SK-N-DZ (cell line): ENCODE measurements around the gene COX4I2. TPM values are rescaled to one million over a fixed set of nuclear protein-coding genes. Genes with fewer than 3 reads are reported as not detected.
"Not testable (repeated sequence)": the region's sequence is repeated elsewhere in the genome, so short reads cannot be mapped to it uniquely, and the experiment has no call there.

Experiments used
- DNase-seq: peaks from one replicate; pipeline ENCODE4 v3.0.0-alpha.2; 2015; ENCODE audit warnings: low spot score
- polyA plus RNA-seq, 2 experiments: library from polyadenylated mRNA; depleted of rRNA; stranded (reverse); fragments of >200 nt; gene quantifications; 2 replicates each; pipeline ENCODE4 v1.2.3, GENCODE V29; 2014

The COX4I2 gene
- polyA plus RNA-seq (2014; cell fraction: cytosol; rRNA removed): 6.6 and 10.3 TPM in 2 replicates
- polyA plus RNA-seq (2014; cell fraction: nucleus; rRNA removed): 1.2 and 1.3 TPM in 2 replicates

DNA sequence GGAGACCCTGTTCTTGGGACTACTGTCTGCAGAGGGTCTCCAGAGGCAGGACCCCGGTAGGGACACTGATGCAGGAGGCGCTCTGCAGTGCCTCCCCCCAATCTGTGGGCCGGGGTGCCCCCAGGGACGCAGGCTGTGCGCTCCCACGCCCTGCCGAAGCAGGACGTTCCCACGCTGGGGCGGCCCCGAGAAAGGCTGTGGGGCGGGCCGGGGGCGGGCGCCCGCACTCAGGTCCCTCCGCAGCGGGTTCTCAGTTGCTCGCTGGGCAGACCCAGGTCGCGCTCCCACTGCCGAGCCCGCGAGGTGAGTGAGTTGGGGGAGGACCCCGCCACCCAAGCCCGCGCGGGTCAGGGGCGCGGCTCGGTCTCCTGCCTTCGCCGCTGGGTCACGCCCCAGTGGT, at the start of gene COX4I2:
COX4I2 (plus strand) TSS at position 253 of the 400 bp plus-strand sequence. CDS start 1,106 bp downstream, outside the sequence.
- DNase-seq: no peak

DNA sequence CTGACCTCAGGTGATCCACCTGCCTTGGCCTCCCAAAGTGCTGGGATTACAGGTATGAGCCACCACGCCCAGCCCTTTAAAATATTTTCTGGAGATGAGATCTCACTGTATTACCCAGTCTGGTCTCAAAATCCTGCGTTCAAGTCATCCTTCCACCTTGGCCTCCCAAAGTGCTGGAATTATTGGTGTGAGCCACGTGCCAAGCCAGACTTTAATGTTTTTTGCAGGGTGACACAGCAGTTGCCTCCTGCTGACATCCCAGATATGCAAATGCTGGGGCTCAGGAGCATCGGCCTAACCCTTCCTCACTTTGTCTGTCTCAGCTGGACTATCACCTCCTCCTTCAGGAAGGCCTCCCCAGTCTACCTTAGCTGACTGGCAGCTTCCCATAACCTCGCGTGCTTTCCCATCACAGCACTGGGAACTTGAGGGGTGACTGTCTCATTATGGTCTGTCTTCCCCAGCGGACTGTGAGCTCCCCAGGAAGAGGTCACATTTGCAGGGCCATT, 46.9 kb upstream of the COX4I2 start:
- no peak for DNase-seq

DNA sequence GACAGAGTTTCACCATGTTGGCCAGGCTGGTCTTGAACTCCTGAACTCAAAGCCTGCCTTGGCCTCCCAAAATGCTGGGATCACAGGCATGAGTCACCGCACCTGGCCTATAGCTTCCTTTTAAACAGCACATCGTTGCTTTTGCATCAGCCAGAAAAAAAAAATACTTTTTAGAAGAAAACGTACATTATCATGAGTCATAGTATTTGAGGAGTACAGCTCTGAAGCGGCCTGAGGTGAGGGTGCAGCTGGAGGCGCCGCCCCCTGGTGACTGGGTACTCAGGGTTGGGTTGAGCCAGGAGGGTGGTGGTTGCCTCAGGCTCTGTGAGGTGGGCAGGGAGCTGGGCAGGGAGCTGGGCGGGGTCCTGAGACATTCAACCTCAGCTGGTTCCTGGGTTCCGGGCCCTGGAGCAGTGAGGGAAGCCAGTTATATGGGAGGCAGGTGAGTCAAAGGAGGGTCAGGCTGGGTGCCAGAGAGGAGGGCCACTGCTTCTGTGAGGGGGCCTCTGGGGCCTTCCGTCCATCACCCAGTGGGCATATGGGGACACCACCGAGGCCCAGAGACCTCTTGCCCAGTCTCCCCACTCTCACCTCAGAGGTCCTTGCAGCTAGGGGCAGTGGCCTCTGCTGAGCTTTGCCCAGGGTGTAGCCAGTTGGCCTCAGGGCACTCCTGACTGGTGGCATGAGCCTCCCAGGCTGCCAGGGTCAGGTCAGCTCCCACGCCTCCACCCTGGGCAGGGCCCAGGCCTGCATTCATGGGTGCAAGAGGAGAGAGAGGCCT, 44.3 kb upstream of the COX4I2 start:
- no peak for DNase-seq

DNA sequence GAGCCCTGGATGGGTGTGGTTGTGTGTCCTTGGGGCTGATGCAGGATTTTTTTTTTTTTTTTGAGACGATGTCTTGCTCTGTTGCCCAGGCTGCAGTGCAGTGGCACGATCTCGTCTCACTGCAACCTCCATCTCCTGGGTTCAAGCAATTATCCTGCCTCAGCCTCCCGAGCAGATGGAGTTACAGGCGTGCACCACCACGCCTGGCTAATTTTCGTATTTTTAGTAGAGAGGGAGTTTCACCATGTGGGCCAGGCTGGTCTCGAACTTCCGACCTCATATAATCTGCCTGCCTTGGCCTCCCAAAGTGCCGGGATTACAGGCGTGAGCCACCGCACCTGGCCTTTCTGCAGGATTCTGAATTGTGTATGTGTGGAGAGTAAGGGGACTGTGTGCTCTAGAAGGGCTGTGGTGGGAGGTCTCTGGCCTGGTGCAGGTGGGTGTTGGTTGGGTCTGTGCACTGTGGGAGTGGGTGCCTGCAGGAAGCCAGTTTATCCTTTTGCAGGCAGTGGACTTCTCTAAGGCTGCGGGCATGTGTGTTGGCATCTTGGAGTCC, 43.6 kb upstream of the COX4I2 start:
- no peak for DNase-seq

DNA sequence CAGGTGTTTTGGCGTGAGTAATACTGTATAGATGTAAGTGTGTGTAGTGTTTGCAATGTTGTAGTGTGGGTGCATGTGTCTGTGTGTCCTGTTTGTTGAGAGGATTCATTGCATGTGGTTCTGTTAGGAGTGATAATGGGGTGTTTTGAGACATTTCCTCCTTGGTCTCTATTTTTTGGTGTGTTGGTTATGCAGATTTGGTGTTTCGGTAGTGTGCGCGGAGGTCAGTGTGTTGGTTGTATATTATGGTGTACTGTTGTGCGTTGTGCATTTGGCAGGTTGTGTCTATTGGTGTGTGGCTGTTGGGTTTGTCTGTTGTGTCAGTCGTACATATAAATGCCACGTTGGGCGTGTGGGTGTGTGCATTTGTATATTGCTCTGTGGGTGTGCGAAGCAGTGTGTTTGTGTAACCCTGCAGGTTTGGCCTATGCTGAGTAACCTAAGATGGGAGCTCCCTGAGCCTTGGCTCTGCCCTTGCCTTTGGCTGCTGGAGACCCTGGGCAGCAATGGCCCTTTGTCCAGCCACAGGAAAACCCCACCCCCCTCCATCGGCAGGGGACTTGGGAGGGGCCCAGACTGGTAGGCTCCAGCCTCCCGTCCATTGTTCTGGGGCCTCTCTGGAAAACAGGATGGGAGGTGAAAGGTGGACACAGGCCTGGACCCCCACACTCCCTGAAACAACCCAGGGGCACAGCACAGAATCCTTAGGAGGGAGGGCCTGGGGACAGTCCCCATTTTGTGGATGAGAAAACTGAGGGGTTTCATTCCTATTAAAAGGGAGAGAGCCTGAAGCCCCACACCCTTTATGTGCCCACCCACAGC, 42.9 kb upstream of the COX4I2 start:
- DNase-seq: no peak

DNA sequence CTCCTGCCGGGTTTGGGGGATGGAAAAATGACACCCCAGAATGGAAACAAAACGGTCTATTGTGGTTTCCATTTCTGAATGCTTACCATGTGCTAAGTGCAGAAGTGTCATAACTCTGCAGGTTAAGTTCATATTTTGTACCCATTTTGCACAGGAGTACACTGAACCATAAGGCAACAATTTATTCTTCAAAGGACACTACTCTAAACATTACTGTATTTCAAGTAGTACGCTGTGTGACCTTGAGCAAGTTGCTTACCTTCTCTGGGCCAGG, 42.4 kb upstream of the COX4I2 start:
- DNase-seq: no peak

DNA sequence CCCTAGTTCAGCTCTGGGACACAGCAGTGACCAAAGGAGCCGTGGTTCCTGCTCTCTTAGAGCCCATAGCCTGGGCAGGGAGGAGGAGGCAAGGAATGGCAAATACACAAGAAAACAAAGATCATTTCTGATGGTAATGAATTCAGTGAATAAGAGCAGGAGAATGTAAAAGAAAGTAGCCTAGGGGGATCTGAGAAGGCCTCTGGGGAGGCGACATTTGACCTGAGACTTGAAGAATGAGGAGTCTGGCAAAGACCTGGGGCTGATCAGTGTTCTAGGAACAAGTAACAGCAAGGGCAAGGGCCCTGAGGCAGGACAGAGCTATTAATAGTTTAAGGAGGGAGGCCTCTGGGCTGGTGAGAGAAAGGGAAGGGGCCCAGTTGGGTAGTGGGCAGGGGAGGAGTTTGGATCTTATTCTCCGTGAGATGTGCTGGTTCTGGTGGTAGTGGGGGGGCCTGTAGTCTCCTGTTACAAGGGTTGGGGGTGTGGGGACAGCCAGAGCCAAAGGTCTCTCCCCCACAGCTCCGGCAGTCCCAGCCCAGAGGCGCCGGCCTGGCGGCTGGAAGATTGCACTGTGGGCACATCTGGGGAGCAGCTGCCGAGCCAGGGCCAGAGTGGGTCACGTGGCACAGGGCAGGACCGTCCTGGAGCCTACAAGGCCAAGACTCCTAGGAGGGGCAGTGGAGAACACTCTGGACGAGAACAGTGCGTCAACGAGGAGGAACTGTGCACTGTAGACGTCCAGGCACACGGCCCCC, 41.9 kb upstream of the COX4I2 start:
- peak; percentile 84 for DNase-seq

DNA sequence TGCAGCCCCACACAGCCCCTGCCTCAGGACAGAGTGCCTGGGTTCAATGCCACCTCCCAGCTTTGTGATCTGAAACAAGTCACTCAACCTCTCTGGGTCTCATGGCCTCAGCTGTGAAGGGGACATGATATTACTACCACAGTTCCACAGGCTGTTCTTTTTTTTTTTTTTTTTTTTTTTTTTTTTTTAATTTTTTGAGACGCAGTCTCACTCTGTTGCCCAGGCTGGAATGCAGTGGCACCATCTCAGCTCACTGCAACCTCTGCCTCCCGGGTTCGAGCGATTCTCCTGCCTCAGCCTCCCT, 41.3 kb upstream of the COX4I2 start:
- not testable (repeated sequence) for DNase-seq

DNA sequence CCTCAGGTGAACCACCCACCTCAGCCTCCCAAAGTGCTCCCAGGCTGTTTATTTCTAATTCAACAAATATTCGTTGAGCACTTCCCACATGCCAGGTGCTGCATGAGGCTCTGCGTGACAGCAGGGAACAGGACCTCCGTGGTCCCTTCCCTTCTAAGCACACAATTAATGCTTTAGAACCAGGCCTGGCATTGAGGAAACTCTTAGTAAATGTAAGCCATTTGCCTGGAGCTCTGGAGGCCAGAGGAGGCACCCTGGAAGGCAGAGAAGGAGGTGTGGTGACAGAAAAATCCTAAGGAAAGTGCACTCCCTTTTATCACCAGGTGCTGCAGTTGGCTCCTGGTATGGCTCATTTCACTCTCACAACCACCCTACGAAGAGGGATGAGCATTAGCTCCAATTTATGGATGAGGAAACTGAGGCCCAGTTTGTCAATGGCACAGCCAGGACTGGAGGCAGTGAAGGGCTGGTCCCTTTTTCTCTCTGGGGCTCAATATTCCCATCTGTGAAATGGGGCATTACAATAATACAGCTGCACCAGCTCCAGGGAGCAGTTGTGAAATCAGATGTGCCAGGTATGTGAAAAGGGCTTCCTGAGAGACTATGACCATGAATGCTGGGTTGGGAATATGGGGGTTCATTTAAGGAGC, 40.8 kb upstream of the COX4I2 start:
- no peak for DNase-seq

DNA sequence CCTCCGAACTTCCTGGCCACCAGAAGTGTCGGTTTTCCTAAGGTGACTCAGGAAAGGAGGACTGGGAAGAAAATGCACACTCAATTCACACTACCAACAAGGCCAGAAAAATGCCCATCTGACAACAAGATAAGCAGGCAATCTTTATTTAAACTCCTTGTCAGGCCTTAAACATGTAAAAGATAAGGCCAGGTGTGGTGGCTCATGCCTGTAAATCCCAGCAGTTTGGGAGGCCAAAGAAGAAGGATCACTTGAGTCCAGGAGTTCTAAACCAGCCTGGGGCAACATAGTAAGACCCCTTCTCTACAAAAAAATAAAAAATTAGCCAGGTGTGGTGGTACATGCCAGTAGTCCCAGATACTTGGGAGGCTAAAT, 40.2 kb upstream of the COX4I2 start:
- no peak for DNase-seq

DNA sequence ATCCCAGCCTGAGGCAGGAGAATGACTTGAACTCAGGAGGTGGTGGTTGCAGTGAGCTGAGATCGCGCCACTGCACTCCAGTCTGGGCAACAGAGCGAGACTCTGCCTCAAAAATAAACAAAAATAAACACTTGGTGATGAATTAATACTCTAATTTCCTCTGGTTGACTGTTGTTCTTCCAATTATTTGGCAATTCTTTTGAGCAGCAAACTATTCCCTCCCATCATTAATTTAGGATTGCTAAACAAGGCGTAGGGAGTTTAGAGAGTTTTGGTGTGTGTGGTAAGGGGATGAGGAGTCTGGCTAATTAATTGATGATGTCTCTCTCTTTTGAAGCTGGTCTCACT, 35.3 kb upstream of the COX4I2 start:
- no peak for DNase-seq

DNA sequence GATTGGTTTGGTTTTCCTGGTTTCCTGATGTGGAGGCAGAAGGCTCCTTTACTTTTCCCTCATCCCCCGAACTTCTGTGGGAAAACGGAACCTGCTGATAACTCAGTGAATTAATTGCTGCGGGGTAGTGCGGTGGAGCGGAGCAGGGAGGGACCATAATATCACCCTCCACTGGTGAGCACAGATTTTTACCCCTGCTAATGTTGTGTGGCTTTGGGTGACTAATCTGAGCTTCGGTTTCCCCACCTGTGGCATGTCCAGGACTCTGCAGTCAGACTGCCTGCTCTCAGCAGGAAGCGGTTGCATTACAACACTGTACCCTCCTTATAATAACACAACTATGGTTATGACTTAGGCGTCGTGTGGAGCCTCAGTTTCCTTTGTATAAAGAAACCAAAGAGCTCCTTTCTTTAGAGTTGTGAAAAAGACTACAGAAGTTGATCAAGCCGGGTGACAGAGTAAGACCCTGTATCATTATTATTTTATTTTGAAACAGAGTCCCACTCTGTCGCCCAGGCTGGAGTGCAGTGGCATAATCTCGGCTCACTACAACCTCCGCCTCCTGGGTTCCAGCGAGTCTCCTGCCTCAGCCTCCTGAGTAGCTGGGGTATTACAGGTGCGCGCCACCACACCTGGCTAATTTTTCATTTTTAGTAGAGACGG, 34.8 kb upstream of the COX4I2 start:
- no peak for DNase-seq

DNA sequence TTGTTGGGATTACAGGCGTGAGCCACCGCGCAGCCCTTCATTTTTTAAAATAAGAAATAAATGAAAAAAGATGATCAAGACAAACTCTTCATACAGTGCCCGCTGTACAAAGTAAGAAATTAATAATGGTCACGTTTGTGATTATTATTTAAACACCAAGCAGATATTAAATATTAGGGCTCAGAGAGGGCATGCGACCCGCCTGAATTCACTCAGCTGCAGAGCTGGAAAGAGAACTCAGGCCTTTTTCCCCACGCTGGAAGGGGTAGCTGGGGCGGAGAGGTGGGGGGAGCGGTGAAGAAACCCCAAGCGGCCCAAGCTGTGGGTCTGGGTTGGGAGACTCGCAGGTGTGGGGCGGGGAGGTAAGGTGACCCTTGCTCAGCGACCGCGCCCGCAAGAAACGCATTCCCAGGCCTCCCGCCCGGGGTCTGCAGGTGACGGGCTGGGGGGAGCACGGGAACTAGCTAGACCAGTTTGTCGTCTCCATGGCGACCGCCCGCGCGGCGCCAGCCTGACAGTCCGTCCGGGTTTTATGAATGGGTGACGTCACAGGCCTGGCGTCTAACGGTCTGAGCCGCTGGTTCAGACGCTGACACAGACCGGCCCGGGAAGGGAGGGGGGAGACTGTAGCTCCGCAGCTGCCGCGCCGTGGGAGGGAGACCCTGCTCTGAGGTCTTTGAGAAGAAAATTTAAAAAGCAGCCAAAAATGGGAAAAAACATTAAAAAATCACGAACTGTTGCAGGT, 33.7 kb upstream of the COX4I2 start:
- peak; percentile 99 for DNase-seq

DNA sequence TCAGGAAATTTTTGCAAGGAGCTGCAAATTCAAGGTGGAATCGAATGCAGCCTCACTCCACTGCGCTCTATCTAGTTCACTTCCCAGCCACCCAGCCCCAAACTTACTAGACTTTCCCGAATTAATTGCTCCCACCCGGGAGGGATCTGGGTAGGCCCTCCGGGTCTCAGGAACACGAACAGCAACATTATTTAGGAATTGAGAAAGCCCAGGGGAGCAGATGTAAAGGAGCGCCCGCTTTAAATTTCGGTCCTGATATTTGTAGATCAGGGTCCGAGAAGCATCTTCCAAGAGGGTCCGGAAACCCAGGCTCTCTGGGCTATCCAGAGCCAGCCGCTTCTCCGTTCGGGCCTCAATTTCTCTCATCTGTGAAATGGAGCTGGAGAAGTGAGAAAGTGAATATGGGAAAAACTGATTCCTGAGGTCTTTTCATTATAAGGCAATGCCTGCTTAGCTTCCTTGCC, 33.1 kb upstream of the COX4I2 start:
- no peak for DNase-seq

DNA sequence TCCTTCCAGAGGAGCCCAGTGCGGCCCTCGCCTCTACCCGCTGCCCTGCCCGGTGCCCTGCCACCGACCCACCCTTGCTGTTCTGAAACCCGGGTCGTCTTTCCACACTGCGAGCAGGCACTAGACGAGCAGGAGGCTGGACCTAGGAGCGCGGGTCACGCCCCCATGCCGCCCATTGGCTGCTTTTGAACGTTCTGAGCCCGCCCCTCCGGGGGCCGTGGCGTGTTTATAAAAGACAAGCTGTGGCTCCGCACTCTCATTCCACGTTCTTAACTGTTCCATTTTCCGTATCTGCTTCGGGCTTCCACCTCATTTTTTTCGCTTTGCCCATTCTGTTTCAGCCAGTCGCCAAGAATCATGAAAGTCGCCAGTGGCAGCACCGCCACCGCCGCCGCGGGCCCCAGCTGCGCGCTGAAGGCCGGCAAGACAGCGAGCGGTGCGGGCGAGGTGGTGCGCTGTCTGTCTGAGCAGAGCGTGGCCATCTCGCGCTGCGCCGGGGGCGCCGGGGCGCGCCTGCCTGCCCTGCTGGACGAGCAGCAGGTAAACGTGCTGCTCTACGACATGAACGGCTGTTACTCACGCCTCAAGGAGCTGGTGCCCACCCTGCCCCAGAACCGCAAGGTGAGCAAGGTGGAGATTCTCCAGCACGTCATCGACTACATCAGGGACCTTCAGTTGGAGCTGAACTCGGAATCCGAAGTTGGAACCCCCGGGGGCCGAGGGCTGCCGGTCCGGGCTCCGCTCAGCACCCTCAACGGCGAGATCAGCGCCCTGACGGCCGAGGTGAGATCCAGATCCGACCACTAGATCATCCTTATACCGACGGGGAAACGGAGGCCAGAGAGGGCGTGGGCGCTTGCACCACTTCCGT, 32.4 kb upstream of the COX4I2 start, which contains the start of gene ID1:
ID1 (plus strand) TSS at position 259 of the 871 bp plus-strand sequence; CDS start at position 358, 99 bp downstream.
- DNase-seq: peak; percentile 98

DNA sequence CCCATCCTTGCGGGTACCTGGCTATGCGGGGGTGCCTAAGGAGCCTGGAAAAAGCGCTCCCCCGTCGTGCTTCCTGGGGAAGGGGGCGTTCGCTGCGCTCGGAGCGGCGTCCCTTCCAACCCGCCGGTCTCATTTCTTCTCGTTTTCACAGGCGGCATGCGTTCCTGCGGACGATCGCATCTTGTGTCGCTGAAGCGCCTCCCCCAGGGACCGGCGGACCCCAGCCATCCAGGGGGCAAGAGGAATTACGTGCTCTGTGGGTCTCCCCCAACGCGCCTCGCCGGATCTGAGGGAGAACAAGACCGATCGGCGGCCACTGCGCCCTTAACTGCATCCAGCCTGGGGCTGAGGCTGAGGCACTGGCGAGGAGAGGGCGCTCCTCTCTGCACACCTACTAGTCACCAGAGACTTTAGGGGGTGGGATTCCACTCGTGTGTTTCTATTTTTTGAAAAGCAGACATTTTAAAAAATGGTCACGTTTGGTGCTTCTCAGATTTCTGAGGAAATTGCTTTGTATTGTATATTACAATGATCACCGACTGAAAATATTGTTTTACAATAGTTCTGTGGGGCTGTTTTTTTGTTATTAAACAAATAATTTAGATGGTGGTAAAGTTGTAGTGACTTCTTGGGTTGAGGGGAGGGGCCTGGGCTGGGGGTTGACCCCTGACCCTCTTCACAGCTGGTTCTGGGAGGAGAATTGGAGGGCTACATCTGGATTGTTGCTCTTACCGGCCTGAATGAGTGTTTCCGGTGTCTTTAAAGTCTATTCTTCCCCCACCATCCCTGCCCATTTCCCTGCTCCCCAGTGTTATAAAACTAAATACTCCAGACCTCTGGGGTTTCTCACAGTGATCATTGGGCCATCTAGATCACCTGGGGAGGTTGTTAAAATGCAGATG, 31.6 kb upstream of the COX4I2 start:
- peak; percentile 50 for DNase-seq

DNA sequence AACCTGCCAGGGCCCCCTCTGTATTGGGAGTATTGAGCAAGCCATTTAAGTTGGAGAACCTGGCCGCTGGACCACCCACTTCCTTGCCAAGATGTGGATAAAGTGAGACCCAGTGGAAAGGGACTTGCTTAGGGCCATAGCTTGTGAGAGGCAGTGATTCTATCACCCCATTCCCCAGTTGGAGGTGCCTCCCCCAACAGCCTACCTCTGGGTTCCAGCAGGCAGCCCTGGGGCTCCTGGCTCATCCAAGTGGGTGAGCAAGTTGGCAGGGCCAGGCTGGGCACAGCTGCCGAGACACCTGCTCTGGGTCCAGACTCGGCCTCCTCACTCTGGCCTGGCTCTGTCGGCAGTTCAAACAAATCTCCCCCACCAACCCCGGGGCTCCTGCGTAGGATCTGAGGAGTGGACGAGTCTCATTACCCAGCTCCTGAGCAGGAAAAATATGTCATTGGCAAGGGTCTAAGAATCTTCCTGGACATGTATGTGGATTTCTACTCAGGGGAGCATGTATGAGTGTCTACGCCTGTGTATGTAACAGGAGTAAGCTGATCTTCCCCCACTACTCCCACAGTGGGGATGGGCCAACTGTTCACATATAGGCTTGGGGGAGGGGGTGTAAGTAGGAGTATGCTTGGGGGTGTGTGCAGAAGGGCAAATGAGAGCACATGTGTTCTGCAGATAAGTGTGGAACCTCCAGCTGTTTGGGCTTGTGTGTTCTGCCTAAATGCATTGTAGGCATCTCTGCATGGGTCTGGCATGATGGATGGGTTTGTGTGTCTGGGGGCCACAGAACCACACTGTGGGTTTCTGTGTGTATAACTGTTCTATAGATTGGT, 30.7 kb upstream of the COX4I2 start:
- DNase-seq: peak; percentile 55
